HCT116 (cell line): ENCODE results near the gene ANKRD44. TPM values are rescaled to one million over a fixed set of nuclear protein-coding genes. Genes with fewer than 3 reads are reported as not detected.

ENCODE experiments used
- ATAC-seq: fragments of 200-7000 bp; cut with Tn5 transposase; 2 replicates; pipeline ENCODE4 v1.9.1; 2020; ENCODE audit warnings: mild to moderate bottlenecking, moderate library complexity
- BruUV-seq: library from RNA; stranded (reverse); fragments of 400-500 nt; replicated peaks from 2 replicates; lab custom pipeline; 2021; lab: Mats Ljungman, UMichigan
- CTCF ChIA-PET: fragments of 300-600 bp; sonication (Branson Sonifier 250); formaldehyde crosslinking; loops from one replicate; lab custom pipeline; 2021; ENCODE audit warnings: antibody characterized with exemption; lab: Charles Lee
- POLR2A ChIA-PET: fragments of 300-600, 350-600 bp; sonication (Branson Sonifier 250); formaldehyde crosslinking; loops from one replicate; lab custom pipeline; 2021; ENCODE audit warnings: antibody characterized with exemption; lab: Charles Lee
- RAD21 ChIA-PET, 2 experiments: fragments of 300-600 bp; sonication (Branson Sonifier 250); formaldehyde crosslinking; loops; one replicate each; lab custom pipeline; 2023; ENCODE audit warnings: low total read pairs in 2 of 2; ENCODE audit not compliant: uncharacterized antibody in 2 of 2, unreplicated experiment in 2 of 2, low non-redundant PET in 1 of 2; lab: Charles Lee
- DNase-seq: peaks from one replicate; pipeline ENCODE4 v3.0.0-alpha.2; 2010; ENCODE audit warnings: low read depth, low spot score
- H2AFZ ChIP-seq: fragments of 200-600 bp; shearing (Covaris generic), sonication (generic); 2 replicates; pipeline ENCODE4 v1.6.1; 2017; ENCODE audit warnings: low read depth, mixed run types, mixed read lengths, antibody characterized with exemption, low read length; ENCODE audit not compliant: poor library complexity, severe bottlenecking
- H3K27ac ChIP-seq: 2 replicates; pipeline ENCODE4 v1.5.1; 2012; ENCODE audit warnings: low read depth, low read length
- H3K27me3 ChIP-seq: fragments of 200-600 bp; sonication (generic); 2 replicates; pipeline ENCODE4 v1.6.1; 2016; ENCODE audit warnings: mixed run types, low read length, mixed read lengths; ENCODE audit not compliant: insufficient read depth
- H3K36me3 ChIP-seq, 2 experiments: fragments of 200-500 bp in 1 of 2; fragments of 200-600 bp in 1 of 2; sonication (Bioruptor generic) in 1 of 2; sonication (generic) in 1 of 2; 2 replicates each; pipeline versions ENCODE4 v1.5.1 to v1.6.1; 2014 to 2016; ENCODE audit warnings: low read length in 2 of 2, inconsistent platforms in 1 of 2, mixed read lengths in 1 of 2, mixed run types in 1 of 2; ENCODE audit not compliant: insufficient read depth in 2 of 2, control insufficient read depth in 1 of 2
- H3K4me1 ChIP-seq, 2 experiments: fragments of 200-600 bp in 1 of 2; sonication (generic) in 1 of 2; 2 replicates each; pipeline versions ENCODE4 v1.5.1 to v1.6.1; 2012 to 2017; ENCODE audit warnings: low read length in 2 of 2, inconsistent platforms in 1 of 2, mild to moderate bottlenecking in 1 of 2, mixed read lengths in 1 of 2, mixed run types in 1 of 2, moderate library complexity in 1 of 2; ENCODE audit not compliant: insufficient read depth in 2 of 2, control insufficient read depth in 1 of 2
- H3K4me2 ChIP-seq: fragments of 200-600 bp; sonication (generic); 2 replicates; pipeline ENCODE4 v1.6.1; 2017; ENCODE audit warnings: mixed run types, low read length, mixed read lengths
- H3K4me3 ChIP-seq, 2 experiments: fragments of 200-600 bp in 1 of 2; sonication (generic) in 1 of 2; replicated peaks in 1 of 2; 2 replicates each; pipeline ENCODE4 v1.5.1; 2011 to 2016; ENCODE audit warnings: low read length in 2 of 2, control low read depth in 1 of 2, low read depth in 1 of 2, mild to moderate bottlenecking in 1 of 2, mixed read lengths in 1 of 2, mixed run types in 1 of 2
- H3K79me2 ChIP-seq: fragments of 200-600 bp; sonication (generic); 2 replicates; pipeline ENCODE4 v1.6.1; 2017; ENCODE audit warnings: mild to moderate bottlenecking, mixed run types, low read length, moderate library complexity, mixed read lengths; ENCODE audit not compliant: insufficient read depth
- H3K9ac ChIP-seq: fragments of 200-600 bp; sonication (generic); 2 replicates; pipeline ENCODE4 v1.6.1; 2016; ENCODE audit warnings: low read length, mixed read lengths
- H3K9me2 ChIP-seq: fragments of 200-600 bp; sonication (generic), shearing (Covaris generic); 2 replicates; pipeline ENCODE4 v1.6.1; 2017; ENCODE audit warnings: mixed run types, mild to moderate bottlenecking, moderate library complexity; ENCODE audit not compliant: insufficient read depth
- H3K9me3 ChIP-seq, 2 experiments: fragments of 200-500 bp in 1 of 2; fragments of 200-600 bp in 1 of 2; sonication (Bioruptor generic) in 1 of 2; sonication (generic) in 1 of 2; 2 replicates each; pipeline ENCODE4 v1.6.1; 2014 to 2017; ENCODE audit warnings: low read length in 2 of 2, mixed read lengths in 2 of 2, inconsistent platforms in 1 of 2, low read depth in 1 of 2, mild to moderate bottlenecking in 1 of 2, mixed run types in 1 of 2, moderate library complexity in 1 of 2; ENCODE audit not compliant: control insufficient read depth in 1 of 2, insufficient read depth in 1 of 2
- H4K20me1 ChIP-seq: fragments of 200-600 bp; sonication (generic), shearing (Covaris generic); 2 replicates; pipeline ENCODE4 v1.6.1; 2017; ENCODE audit warnings: mixed run types, mild to moderate bottlenecking, moderate library complexity; ENCODE audit not compliant: insufficient read depth
- CBX3 ChIP-seq: IDR thresholded peaks from 2 replicates; pipeline ENCODE4 v1.6.1; 2012; ENCODE audit warnings: low read depth
- CEBPB ChIP-seq: IDR thresholded peaks from 2 replicates; pipeline ENCODE4 v1.6.1; 2012; ENCODE audit warnings: low read depth
- EGR1 ChIP-seq: IDR thresholded peaks from 2 replicates; pipeline ENCODE4 v1.6.1; 2012; ENCODE audit warnings: low read depth
- ELF1 ChIP-seq: IDR thresholded peaks from 2 replicates; pipeline ENCODE4 v1.6.1; 2012; ENCODE audit warnings: low read depth, borderline replicate concordance
- EZH2 ChIP-seq: fragments of 200-600 bp; sonication (generic); IDR thresholded peaks from 2 replicates; pipeline ENCODE4 v1.6.1; 2017; ENCODE audit warnings: antibody characterized with exemption, mixed run types
- EZH2phosphoT487 ChIP-seq: fragments of 200-600 bp; IDR thresholded peaks from 2 replicates; pipeline ENCODE4 v1.6.1; 2018; ENCODE audit warnings: antibody characterized with exemption, borderline replicate concordance
- JUND ChIP-seq: IDR thresholded peaks from 2 replicates; pipeline ENCODE4 v1.6.1; 2012
- MAX ChIP-seq: IDR thresholded peaks from 2 replicates; pipeline ENCODE4 v1.6.1; 2012
- SIN3A ChIP-seq: IDR thresholded peaks from 2 replicates; pipeline ENCODE4 v1.6.1; 2012; ENCODE audit warnings: low read depth
- SP1 ChIP-seq: IDR thresholded peaks from 2 replicates; pipeline ENCODE4 v1.6.1; 2012; ENCODE audit warnings: low read depth
- SRF ChIP-seq: IDR thresholded peaks from 2 replicates; pipeline ENCODE4 v1.6.1; 2012; ENCODE audit warnings: low read depth
- TCF7L2 ChIP-seq: IDR thresholded peaks from 2 replicates; pipeline ENCODE4 v1.7.0; 2011; ENCODE audit warnings: borderline replicate concordance, inconsistent platforms; ENCODE audit not compliant: insufficient read depth, insufficient read length; ENCODE audit errors: extremely low read depth
- YY1 ChIP-seq: IDR thresholded peaks from 2 replicates; pipeline ENCODE4 v1.6.1; 2011; ENCODE audit warnings: low read length, low read depth, moderate library complexity, mild to moderate bottlenecking; ENCODE audit not compliant: insufficient replicate concordance; ENCODE audit errors: extremely low read depth
- ZBTB33 ChIP-seq: IDR thresholded peaks from 2 replicates; pipeline ENCODE4 v1.6.1; 2011; ENCODE audit warnings: mild to moderate bottlenecking, low read length, moderate library complexity; ENCODE audit not compliant: insufficient replicate concordance; ENCODE audit errors: extremely low read depth
- ZFX ChIP-seq: fragments of 450-650 bp; IDR thresholded peaks from 2 replicates; pipeline ENCODE4 v1.6.1; 2017
- ZNF274 ChIP-seq: fragments of 200-500 bp; sonication (Bioruptor generic); IDR thresholded peaks from 2 replicates; pipeline ENCODE4 v1.6.1; 2014; ENCODE audit warnings: mild to moderate bottlenecking, low read depth, low read length, inconsistent platforms
- intact Hi-C: fragments of 100-400 bp; cut with micrococcal nuclease; formaldehyde crosslinking; loops from 2 replicates; pipeline ENCODE4 v1.10.0; 2022
- total RNA-seq: library from RNA; stranded (reverse); gene quantifications from one replicate; pipeline ENCODE4 v1.2.1, GENCODE V29; 2021; ENCODE audit not compliant: unreplicated experiment

ANKRD44 gene
- total RNA-seq, 1 experiment from 2014 or later, result 2.7 TPM

- Histone ChIP-seq H3K27me3 (no peaks in the 10 kb centered on the region), H3K9me2 (no peaks in the 10 kb centered on the region), H3K4me1 (0 out of 4 replicates have a peak, but pooled peaks cover 0 to 5% of the 10 kb centered on the region in 2 experiments), H3K9me3 (no peaks in the 10 kb centered on the region), H3K4me2 (no peak overlapping the region)
- CTCF ChIA-PET, result no interaction called here
- intact Hi-C loops, result no loop called here
- DNase-seq, result no peak
- ATAC-seq, result no peak
- no peak for TF ChIP-seq SP1
- TF ChIP-seq ZFX, result no peak
- no peak for TF ChIP-seq EZH2phosphoT487
- TF ChIP-seq YY1, result no peak
- TF ChIP-seq ZBTB33, result no peak
- TF ChIP-seq MAX, result no peak
- TF ChIP-seq CEBPB, result no peak
- TF ChIP-seq CBX3, result no peak
- TF ChIP-seq EZH2, result no peak
- no peak for TF ChIP-seq SRF
- TF ChIP-seq JUND, result no peak
- no peak for TF ChIP-seq ELF1
- TF ChIP-seq EGR1, result no peak
- no peak for TF ChIP-seq ZNF274
- TF ChIP-seq SIN3A, result no peak
- no peak for TF ChIP-seq TCF7L2
- TF ChIP-seq, all 23 proteins: peak for 0
- Histone ChIP-seq H4K20me1 (no peaks in the 10 kb centered on the region), H3K36me3 (no peaks in the 10 kb centered on the region), H3K27ac (no peak overlapping the region), H2AFZ (no peak overlapping the region), H3K79me2 (no peaks in the 10 kb centered on the region), H3K4me3 (no peak overlapping the region), H3K9ac (no peak overlapping the region)
- BruUV-seq, result no TSS peak
- POLR2A ChIA-PET, result no interaction called here
- RAD21 ChIA-PET, result no interaction called here
These were observed 127.2 kb downstream of the ANKRD44 start for GRCh38 chr2:197183355-197183754.
